CD4-positive, alpha-beta T cell treated with Interleukin-2 at 100 ng/mL for 4 hours (primary cell): ENCODE results near the gene VPS36.
"Not testable (repeated sequence)": the region's sequence is repeated elsewhere in the genome, so short reads cannot be mapped to it uniquely, and the experiment has no call there.

Experiments
- DNase-seq: peaks from one replicate; pipeline ENCODE4 v3.0.0-alpha.2; 2020; ENCODE audit warnings: low spot score

The VPS36 gene

DNA sequence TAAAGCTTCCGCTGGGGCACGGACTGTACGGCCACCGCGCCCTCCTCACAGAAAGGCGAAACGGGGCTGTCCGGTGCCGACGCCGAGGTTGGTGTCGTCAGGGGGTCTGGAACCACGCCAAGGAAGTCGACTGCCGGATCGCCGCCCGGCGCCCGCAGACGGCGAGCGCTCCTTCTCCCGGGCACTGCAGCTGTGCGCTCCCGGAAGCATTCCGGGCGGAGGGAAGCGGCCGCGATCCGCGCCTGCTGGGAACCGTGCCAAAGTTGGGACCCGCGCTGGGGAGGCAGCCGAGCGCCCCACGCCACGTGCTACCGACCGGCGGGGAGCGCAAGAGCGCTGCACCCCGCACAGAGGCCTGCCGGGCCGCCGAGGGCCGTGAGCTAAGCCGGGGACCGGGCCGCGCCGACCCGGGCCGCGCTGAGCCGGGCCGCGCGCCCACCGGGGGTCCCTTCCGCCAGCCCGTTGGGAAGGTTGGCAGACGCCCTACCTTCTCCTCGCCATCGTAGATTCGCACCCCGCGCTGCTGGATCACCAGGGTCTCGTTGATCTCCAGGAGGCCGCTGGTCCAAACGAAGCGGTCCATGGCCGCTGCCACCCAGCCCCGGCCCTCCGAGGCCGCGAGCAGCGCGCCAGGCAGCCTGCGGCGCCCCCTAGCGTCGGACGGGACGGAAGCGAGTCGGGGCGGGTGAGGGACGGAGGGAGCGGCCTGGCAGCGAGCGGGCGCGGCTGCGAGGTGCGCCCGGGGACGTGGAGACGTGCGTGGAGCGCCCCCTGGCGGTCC, at the start of gene VPS36:
VPS36 (minus strand) TSS at position 623 of the 781 bp plus-strand sequence; CDS start at position 583, 40 bp downstream.
- DNase-seq = peak; percentile 96

DNA sequence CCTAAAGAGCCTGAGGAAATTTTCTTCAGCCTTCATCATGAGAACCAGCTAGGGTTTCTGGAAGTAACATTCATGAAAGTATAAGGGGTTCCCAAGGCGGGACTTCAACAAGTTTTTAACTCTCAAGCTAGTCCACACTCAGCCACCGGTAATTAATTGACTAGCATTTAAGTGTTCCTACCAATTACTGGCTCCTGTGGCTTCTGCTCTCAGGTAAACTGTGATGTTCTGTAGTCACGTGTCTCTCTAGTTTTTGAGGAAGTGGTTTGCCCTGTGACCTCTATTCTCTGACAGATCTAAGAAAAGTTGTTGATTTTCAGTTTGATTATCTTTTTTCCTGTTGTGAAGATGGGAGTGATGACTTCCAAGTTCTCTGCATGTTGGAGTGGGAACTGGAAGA, 47.5 kb upstream of the VPS36 start:
- DNase-seq = not testable (repeated sequence)

DNA sequence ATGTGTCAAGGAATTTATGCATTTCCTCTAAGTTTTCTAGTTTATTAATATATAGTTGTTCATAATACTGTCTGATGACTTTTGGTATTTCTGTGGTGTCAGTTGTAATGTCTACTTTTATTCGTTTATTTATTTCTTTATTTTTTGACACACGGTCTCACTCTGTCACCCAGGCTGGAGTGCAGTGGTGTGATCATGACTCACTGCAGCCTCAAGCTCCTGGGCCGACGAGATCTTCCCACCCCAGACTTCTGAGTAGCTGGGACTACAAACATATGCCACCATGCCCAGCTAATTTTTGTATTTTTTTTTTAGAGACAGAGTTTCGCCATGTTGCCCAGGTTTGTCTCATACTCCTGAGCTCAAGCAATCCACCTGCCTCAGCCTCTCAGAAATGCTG, 43.8 kb upstream of the VPS36 start:
- DNase-seq = not testable (repeated sequence)

- DNase-seq = not testable (repeated sequence)
These were observed 40.6 kb upstream of the VPS36 start for GRCh38 chr13:52491015-52491414.

DNA sequence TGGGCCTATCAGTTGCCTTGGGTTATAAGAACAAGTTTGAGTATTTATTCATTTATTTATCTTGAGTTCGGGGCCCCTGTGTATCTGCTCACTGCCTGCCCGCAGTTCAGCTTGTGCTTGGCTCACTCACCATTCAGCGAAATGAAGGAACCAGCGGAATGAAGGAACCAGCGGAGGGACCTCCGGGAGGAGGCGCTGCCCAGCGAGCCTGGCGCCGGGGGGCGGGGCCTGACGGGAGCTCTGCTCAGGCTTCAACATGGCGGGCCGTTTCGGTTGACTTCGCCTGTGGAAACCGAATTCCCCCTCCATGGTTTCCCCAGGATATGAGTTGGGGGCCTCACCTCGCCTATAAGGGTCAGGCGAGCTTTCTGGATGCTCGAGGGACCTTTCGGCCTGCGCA, 38.3 kb upstream of the VPS36 start:
- not testable (repeated sequence) for DNase-seq

DNA sequence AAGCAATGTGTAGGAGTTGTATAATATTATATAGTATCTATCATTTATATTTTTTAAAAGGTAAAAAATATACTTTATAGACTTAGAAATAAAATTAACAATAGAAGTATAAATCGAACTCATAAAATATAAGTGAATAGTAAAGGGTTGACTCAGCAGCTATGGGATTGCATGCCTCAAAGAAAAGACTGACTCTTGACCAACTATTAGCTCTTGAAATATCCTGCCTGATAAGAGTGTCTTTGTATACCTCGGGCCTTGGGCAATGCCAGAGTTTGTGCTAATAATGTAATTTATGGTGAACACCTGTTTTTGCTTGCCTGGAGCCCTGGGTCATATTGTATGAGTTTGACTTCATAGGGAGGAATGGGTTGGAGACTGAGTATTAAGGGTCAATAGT, 36.6 kb upstream of the VPS36 start:
- DNase-seq = not testable (repeated sequence)

GRCh38 chr13:52480677-52481428, 30.4 kb upstream of the VPS36 start:
- DNase-seq = not testable (repeated sequence)

DNA sequence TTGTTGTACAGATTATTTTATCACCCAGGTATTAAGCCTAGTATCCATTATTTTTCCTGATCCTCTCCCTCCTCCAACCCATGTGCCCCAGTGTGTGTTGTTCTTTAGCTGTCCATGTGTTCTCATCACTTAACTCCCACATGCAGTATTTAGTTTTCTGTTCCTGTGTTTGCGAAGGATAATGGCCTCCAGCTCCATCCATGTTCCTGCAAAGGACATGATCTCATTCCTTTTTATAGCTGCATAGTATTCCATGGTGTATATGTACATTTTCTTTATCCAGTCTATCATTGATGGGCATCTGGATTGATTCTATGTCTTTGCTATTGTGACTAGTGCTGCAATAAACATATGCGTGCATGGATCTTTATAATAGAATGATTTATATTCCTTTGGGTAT, 18.1 kb upstream of the VPS36 start:
- DNase-seq = not testable (repeated sequence)

- no peak for DNase-seq
These were observed 13.1 kb upstream of the VPS36 start for GRCh38 chr13:52463526-52463925.

- DNase-seq = no peak
These were observed 10.8 kb upstream of the VPS36 start for GRCh38 chr13:52461265-52461664.

DNA sequence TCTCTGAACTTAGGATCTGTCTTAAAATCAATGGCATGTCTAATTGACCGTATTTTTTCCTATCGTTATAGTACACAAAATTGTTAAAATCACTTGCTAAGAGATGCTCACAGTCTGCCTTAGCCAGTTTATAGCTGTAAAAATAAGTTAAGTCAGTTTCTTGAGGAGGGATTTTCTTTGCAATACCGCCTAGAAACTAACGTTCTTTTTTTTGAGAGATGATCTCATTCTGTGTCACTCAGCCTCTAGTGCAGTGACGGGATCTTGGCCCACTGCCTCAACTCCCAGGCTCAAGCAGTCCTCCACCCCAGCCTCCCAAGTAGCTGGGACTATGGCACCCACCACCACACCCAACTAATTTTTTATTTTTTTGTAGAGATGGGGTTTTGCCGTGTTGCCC, 9.2 kb upstream of the VPS36 start:
- no peak for DNase-seq

DNA sequence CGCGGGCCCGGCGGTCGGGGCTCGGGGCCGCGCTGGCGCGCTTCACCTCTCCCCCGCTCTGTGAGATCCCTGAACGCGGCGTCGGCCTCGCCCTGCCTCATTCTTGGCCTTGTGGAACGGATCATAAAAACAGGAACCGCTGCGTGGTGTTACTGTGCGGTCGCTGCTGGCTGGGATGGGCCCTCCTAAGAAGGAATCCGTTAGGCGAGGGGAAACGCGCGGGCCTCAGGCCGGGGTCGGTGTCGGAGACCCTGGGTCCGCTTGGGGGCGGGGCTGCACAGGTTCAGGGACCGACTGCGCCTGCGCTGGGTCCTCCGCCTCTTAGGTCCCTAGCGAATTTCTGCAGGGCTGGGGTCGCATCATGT, 5.2 kb upstream of the VPS36 start:
- DNase-seq = peak; percentile 76

DNA sequence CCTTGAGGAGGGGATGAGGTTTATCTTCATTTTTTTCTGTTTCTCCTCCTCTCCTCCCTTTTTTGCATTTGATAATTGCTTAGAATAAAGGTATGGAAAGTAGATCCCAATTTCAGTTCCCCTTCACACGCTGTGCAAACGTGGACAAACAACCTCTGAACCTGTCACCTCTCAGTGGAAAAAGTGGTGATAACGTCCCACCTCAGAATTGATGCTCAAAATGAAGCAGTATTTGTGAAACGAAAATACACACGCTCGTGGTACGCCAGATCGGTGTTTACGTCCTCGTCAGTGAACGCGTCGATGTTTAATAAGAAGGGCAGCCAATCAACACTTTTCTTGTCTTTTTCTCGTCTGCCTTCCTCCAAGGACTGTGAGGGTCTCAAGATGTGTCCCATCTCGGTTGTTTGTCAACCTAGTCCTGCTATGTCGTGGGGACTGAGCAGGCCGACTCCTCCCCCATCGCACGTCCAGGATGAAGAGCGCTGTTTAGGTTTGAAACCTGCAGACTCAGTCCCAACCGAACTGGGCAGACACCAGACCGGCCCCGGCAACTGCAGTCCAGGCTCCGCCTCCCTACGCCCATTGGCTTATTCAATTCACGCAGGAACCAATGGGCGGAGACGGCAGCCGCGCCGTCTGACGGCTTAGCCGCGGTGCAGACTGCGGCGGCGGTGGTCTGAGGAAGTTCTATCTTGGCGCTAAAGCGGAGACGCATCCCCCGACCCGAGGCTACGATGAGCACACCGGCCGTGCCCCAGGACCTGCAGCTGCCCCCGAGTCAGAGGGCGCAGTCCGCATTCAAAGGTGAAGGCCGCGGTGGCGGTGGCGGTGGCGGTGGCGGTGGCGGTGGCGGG, 4.6 kb upstream of the VPS36 start, which contains the start of gene CKAP2:
CKAP2 (plus strand) TSS at position 659 of the 857 bp plus-strand sequence; CDS start at position 738, 79 bp downstream.
- peak; percentile 94 for DNase-seq

DNA sequence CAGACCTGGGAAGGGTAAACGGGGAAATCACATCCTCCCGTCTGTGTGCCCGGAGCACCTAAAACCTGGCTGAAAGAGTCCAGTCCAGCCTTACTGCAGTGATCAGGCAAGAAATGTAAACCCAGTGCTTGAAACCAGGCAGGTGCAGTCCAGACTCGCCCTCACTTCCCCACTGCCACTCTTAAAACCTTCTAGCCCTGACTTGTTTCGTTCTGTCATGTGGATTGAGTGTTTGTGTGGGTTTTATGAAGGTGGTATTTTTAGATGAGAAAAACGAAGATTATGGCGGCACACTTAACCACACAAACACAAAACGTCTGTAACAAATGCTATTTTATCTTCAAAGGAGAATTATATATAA, 4.0 kb upstream of the VPS36 start:
- DNase-seq = peak; percentile 13

GRCh38 chr13:52452470-52452869, 2.0 kb upstream of the VPS36 start:
- no peak for DNase-seq

GRCh38 chr13:52451135-52451804, 836 bp upstream of the VPS36 start:
- no peak for DNase-seq

DNA sequence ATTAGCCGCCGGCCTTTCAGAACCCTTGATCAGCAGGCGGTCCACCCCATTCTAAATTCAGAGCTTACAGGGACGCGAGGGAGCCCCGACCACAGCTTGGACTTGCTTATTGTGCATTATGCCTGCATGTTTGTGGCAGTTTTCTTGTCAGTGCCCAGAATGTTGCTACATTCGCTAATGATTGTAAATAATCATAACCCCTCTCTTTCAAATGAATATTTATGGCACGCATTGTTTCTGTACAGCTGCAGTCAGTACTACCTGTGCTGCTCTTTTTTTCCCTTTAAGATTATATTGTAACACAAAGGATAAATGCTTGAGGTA, 321 bp upstream of the VPS36 start:
- no peak for DNase-seq

GRCh38 chr13:52449331-52450011, 963 bp downstream of the VPS36 start:
- DNase-seq = no peak

- DNase-seq = no peak
These were observed 2.5 kb downstream of the VPS36 start for GRCh38 chr13:52447815-52448552.

- no peak for DNase-seq
These were observed 3.1 kb downstream of the VPS36 start for GRCh38 chr13:52447354-52447753.

DNA sequence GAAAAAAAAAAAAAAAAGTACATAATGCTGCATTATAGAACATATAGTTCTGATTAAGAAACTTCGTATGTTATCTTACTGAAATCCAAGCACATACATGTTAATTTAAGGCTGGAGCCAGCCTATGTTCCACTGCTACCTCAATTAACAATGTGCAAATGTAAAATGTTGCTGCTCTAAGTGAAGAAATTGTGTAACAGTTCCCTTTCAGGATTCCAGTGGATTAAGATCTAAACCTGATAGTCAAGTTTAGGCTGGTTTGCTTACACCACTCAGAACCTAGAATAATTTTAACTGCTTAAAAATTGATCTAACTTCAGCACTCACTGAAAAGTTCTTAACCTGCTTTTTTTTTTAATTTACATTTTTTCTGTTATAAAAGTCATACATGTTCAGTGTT, 4.2 kb downstream of the VPS36 start:
- no peak for DNase-seq
